Subcutaneous adipose tissue (tissue), 4 donors: ENCODE results near the gene LRRC17. TPM values are rescaled to one million over a fixed set of nuclear protein-coding genes. Genes with fewer than 3 reads are reported as not detected.

Source experiments
- total RNA-seq, 4 donors: library from RNA; depleted of rRNA; stranded (reverse); fragments of >200 nt; gene quantifications; one replicate each; pipeline ENCODE4 v1.1.0, GENCODE V29; 2016
- TF ChIP-seq, protein P1 (sequence below): fragments of 450-650 bp; IDR thresholded peaks from one replicate; pipeline ENCODE4 v1.5.1; 2016; ENCODE audit warnings: low read depth, mild to moderate bottlenecking, control low read depth, antibody characterized with exemption, moderate library complexity

Gene LRRC17
- total RNA-seq, 4 donors from 2014 or later, result 2.3 to 4.5 (median 3.9) TPM

DNA sequence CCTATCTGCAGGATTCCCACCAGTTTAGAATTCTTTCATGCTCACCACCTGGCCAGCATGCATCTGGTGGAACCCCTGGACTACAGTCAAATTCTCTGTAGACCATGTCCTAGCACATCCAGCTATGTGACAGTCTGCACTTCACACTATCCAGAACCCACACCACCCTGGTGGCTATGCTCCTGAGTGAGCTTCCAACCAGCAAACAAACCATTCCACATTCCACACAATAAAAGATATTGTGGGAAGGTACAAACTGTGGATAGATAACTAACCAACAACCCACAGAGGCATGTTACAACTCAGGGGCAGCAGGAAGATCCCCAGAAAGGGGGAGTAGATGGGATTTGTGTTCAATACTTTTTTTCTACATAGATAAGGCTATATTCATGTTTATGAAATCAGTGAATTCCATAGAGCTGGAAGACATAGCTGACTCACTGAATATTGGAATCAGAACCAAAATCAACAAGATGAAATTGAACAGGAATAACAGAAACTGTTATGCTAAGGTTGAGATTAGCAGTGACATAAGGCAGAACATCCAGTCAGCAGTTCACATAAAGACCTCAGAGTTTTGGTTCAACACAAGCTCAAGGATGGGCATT is 72.5 kb downstream of the LRRC17 start:
- TF ChIP-seq, protein P1, sequence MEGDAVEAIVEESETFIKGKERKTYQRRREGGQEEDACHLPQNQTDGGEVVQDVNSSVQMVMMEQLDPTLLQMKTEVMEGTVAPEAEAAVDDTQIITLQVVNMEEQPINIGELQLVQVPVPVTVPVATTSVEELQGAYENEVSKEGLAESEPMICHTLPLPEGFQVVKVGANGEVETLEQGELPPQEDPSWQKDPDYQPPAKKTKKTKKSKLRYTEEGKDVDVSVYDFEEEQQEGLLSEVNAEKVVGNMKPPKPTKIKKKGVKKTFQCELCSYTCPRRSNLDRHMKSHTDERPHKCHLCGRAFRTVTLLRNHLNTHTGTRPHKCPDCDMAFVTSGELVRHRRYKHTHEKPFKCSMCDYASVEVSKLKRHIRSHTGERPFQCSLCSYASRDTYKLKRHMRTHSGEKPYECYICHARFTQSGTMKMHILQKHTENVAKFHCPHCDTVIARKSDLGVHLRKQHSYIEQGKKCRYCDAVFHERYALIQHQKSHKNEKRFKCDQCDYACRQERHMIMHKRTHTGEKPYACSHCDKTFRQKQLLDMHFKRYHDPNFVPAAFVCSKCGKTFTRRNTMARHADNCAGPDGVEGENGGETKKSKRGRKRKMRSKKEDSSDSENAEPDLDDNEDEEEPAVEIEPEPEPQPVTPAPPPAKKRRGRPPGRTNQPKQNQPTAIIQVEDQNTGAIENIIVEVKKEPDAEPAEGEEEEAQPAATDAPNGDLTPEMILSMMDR, result no peak

DNA sequence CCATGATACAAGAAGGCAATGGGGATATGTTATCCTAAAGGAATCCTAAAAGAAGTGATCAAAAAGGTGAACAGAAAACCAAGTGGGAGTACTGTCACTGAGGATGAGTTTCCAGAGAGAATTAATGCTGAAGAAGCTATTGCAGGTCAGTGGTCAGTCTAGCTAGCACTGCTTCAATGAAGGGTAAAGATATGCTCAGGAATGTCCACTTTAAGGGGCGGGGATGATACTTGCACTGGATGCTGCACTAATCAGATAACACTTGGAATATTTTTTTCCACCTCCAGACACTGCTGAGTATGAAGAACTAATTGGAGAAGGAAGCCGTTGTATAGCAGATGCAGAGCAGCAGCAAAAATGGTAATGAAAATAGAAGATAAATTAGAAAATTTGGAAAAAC is 75.3 kb downstream of the LRRC17 start:
- TF ChIP-seq, protein P1, result no peak

DNA sequence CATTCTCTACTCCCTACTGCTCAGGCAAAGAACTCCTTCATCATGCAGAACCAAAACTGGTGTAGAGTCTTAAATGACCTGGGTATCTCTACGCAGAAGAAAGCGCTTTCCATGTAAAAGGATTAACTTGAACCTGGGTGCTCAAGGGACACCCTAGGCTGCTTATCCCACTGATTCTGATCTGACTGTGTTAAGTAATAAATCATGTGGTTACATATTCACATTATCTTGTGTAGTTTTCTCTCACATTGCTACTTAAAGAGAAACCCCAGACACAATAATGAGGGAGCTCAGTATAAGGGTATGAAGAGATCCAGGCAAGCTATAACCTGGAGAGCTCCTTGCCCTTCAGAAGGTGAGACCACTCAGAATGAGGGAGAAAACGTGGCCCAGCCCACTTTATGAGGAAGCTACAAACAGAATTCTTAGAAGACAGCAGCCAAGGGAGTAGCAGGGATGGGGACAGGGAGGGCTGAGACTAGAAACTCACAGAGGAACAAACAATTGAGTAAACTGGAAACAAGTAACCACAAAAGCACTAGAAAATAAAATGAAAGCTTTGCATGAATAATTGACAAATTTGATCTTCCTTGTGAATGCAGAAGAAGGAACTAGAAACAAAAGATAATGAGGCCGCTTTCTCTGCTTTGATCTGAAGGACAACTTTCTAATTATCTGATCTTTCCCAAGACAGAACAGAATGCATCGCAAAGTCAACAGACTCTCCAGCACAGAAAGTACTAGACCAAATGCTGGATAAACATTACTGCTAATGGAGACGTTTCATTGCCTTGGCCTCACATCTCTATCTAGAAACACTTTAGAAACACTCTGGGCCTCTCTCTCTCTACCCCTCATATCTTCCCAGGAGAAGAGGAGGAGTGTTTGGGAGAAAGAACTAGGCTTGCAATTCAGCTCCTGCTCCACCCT is 76.1 kb downstream of the LRRC17 start:
- TF ChIP-seq, protein P1, result no peak

DNA sequence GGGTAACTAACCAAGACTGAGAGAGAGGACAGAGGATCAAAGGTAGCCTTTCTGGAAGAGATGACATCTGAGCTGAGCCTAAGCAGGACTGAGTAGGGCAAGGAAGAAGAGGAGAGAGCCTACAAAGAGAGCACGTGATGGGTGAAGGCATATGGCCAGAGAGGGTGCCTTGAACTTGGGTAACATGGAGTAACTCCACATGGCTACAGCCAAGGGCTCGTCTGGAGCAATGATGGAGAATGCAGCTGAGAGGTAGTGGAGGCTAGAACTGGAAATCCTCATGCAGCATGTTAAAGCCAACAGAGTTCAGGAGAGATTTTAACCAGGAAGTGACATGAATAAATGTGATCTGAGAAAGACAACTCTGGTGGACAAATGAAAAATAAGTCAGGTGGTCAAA is 77.8 kb downstream of the LRRC17 start:
- TF ChIP-seq, protein P1, result no peak

GRCh38 chr7:102991077-102991539 is 78.3 kb downstream of the LRRC17 start:
- TF ChIP-seq, protein P1, result no peak

GRCh38 chr7:102991540-102992214 is 78.9 kb downstream of the LRRC17 start:
- TF ChIP-seq, protein P1, result no peak

DNA sequence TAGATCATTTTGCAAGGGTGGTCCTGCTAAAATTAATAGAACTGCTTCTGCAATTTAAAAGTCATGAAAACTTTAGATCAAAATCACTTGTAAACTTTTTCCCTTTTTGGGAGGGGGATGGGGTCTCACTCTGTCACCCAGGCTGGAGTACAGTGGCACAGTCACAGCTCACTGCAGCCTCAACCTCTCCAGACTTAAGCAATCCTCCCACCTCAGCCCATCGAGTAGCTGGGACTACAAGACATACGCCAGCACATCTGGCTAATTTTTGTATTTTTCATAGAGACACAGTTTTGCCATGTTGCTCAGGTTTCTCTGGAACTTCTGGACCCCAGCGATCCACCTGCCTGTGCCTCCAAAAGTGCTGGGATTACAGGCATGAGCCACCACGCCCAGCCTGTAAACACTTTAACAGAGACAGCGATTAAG is 79.7 kb downstream of the LRRC17 start:
- TF ChIP-seq, protein P1, result no peak
